Stimulated activated naive CD8-positive, alpha-beta T cell treated with anti-CD3 and anti-CD28 coated beads, Interleukin-15, amount 100 ng/mL, for 72 hours (primary cell): ENCODE data around the gene MPL.

Source experiments
- ATAC-seq: fragments of 150-1000 bp; cut with Tn5 transposase; 2 replicates; pipeline ENCODE4 v1.10.0; 2021; ENCODE audit warnings: mild to moderate bottlenecking, moderate library complexity
- DNase-seq, 2 donors: peaks; one replicate each; pipeline ENCODE4 v3.0.0; 2021 to 2022
- H3K27ac Mint-ChIP-seq, 2 donors: one replicate each; pipeline ENCODE4 v1.8.0; 2022; ENCODE audit warnings: mild to moderate bottlenecking in 2 of 2, mixed read lengths in 2 of 2, moderate library complexity in 2 of 2
- H3K27me3 Mint-ChIP-seq: one replicate; pipeline ENCODE4 v1.8.0; 2022; ENCODE audit warnings: mixed read lengths
- H3K4me1 Mint-ChIP-seq: one replicate; pipeline ENCODE4 v1.8.0; 2022; ENCODE audit warnings: mild to moderate bottlenecking, mixed read lengths
- H3K4me3 Mint-ChIP-seq, 2 donors: one replicate each; pipeline ENCODE4 v1.8.0; 2022; ENCODE audit warnings: mild to moderate bottlenecking in 2 of 2, mixed read lengths in 2 of 2, moderate library complexity in 1 of 2
- H3K9me3 Mint-ChIP-seq, 2 donors: one replicate each; pipeline ENCODE4 v1.8.0; 2022; ENCODE audit warnings: mixed read lengths in 2 of 2

Gene MPL

GRCh38 chr1:43303471-43304313 lies 33.9 kb upstream of the MPL start:
- no peak for ATAC-seq
- Mint-ChIP-seq H3K9me3 (no peaks in the 10 kb centered on the region), H3K27me3 (peaks cover 6% of the 10 kb centered on the region), H3K27ac (peak overlapping the region in 1 of 2 donors; percentile 93), H3K4me3 (no peak overlapping the region), H3K4me1 (peaks cover 6% of the 10 kb centered on the region)
- DNase-seq = no peak

GRCh38 chr1:43304314-43304681 lies 33.3 kb upstream of the MPL start:
- H3K4me3 Mint-ChIP-seq = no peak overlapping the region
- peaks cover 6% of the 10 kb centered on the region for H3K27me3 Mint-ChIP-seq
- ATAC-seq (no peak), DNase-seq (no peak)
- peak overlapping the region in 1 of 2 donors; percentile 93 for H3K27ac Mint-ChIP-seq
- no peaks in the 10 kb centered on the region for H3K9me3 Mint-ChIP-seq
- H3K4me1 Mint-ChIP-seq = peaks cover 6% of the 10 kb centered on the region

GRCh38 chr1:43304771-43305300 lies 32.8 kb upstream of the MPL start:
- Mint-ChIP-seq H3K27me3 (peaks cover 6% of the 10 kb centered on the region), H3K4me3 (no peak overlapping the region), H3K4me1 (peaks cover 6% of the 10 kb centered on the region), H3K9me3 (no peaks in the 10 kb centered on the region), H3K27ac (no peak overlapping the region)
- ATAC-seq (no peak), DNase-seq (no peak)

DNA sequence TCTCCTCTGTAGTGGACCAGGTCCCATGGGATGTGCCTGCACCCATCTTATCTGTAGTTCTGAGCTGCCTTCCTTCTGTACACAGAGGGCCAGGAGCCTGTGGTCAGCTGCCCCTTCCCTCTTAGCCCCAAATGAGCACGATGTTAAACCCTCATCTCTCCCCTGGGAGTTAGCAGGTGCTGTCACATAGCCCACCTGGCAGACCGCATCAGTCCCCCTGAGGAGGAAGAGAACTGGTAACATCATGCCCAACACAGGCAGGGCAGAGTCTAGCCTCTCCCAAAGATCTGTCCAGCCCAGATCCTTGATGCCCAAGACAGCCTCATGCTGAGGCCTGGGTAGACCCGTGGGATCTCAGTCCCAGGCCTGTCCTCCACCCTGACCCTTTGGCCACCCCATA lies 32.2 kb upstream of the MPL start:
- ATAC-seq (no peak), DNase-seq (no peak)
- H3K4me3 Mint-ChIP-seq = no peak overlapping the region
- H3K27ac Mint-ChIP-seq = no peak overlapping the region
- H3K9me3 Mint-ChIP-seq = no peaks in the 10 kb centered on the region
- peaks cover 5% of the 10 kb centered on the region for H3K4me1 Mint-ChIP-seq
- peaks cover 6% of the 10 kb centered on the region for H3K27me3 Mint-ChIP-seq

DNA sequence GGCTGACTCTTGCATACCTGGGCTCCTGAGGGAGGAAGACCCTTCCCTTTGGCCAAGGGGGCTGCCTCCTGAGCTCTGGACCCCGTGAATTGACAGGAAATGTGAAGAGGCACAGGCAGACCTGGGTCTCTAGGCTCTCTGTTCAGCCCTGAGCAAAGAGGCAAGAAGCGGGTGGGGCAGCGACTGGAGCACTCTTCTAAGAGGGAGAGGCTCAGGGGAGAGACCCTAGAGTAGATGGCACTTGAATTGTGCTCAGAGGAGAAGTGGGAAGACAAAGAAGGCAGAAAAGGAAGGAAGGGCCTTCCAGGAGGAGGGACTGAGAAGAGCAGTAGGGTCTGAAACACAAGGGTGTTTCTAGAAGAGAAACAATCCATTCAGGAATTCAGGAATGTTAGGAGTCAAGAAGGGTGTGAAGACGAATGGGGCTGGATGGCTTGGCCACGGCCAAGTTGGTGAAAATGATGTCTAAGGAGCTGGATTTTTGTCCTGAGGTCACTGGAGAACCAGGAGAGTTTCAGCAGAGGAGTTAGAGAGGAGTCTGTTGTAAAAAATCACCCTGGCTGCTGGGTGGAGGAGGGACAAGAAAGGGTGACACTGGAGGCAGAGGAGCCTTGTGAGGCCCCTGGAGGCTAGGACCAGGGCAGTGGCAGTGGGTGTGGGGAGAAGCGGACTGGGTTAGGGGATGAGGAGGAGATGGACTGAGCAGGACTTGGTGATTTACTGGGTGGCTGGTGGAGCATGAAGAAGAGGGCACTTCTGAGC lies 31.5 kb upstream of the MPL start:
- H3K4me1 Mint-ChIP-seq = no peaks in the 10 kb centered on the region
- ATAC-seq = no peak
- peaks cover 6% of the 10 kb centered on the region for H3K27me3 Mint-ChIP-seq
- H3K27ac Mint-ChIP-seq = peak overlapping the region in 1 of 2 donors; percentile 48
- no peak for DNase-seq
- H3K9me3 Mint-ChIP-seq = no peaks in the 10 kb centered on the region
- no peak overlapping the region for H3K4me3 Mint-ChIP-seq

- H3K9me3 Mint-ChIP-seq = no peaks in the 10 kb centered on the region
- H3K27me3 Mint-ChIP-seq = peaks cover 6% of the 10 kb centered on the region
- H3K27ac Mint-ChIP-seq = peak overlapping the region in 1 of 2 donors; percentile 48
- no peak overlapping the region for H3K4me3 Mint-ChIP-seq
- no peak for DNase-seq
- ATAC-seq = no peak
- H3K4me1 Mint-ChIP-seq = no peaks in the 10 kb centered on the region
Observed at GRCh38 chr1:43306688-43307457, 30.7 kb upstream of the MPL start.

DNA sequence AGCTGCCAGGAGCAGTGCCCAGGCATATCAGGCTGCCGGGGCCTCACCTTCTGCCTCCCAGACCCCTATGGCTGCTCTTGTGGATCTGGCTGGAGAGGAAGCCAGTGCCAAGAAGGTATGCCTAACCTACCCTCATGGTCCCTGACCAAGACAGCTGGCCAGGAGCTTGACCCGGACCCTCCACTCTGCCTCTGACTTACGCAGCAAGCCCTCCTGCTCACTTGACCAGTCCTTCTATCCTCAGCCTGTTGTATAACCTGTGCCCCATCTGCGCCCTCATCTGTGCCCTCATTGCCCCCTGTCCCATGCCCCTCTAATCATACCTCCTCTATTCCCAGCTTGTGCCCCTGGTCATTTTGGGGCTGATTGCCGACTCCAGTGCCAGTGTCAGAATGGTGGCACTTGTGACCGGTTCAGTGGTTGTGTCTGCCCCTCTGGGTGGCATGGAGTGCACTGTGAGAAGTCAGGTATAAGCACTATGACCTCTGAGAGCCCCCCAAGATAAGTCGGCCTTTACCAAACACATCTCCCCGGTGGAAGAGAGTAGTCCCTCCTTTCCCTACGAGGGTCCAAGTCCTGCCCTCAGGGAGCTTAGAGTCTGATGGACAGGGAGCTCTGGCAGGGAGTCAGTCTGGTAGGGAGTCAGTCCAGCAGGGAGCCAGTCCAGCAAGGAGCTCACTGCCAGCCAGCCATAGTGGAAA lies 30.0 kb upstream of the MPL start:
- H3K4me1 Mint-ChIP-seq = no peaks in the 10 kb centered on the region
- DNase-seq = no peak
- H3K27me3 Mint-ChIP-seq = peaks cover 6% of the 10 kb centered on the region
- no peak for ATAC-seq
- no peaks in the 10 kb centered on the region for H3K9me3 Mint-ChIP-seq
- peak overlapping the region in 1 of 2 donors; percentile 46 for H3K27ac Mint-ChIP-seq
- H3K4me3 Mint-ChIP-seq = no peak overlapping the region

DNA sequence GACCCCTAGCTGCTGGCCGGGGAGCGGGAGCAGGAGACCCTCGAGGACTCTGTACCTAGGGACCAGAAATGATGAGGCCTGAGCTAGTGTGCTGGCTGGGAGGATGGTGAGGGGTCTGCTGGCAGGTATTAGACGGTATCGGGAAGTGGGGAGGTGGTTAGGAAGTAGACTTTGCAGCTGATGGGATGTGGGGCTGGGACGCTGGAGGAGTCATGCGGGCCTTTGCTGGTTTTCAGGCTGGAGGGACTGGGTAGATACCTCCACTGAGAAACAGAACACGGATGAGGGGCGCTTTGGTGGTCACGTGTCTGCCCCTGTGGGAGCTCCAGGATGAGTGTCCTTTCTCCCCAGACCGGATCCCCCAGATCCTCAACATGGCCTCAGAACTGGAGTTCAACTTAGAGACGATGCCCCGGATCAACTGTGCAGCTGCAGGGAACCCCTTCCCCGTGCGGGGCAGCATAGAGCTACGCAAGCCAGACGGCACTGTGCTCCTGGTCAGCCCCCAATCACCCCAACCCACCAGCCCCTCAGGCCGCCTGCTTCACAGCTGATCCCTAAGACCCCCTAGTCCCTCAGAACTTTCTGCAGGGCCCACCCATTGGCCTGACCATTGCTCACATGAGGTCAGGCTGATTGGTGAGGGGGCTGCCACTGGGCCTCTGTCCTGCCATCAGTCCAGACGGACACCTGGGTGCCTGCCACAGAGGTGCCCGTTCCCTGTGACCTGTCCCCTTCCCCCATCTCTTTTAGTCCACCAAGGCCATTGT lies 28.8 kb upstream of the MPL start:
- H3K27ac Mint-ChIP-seq = no peak overlapping the region
- no peak for ATAC-seq
- no peak overlapping the region for H3K4me3 Mint-ChIP-seq
- H3K4me1 Mint-ChIP-seq = no peaks in the 10 kb centered on the region
- no peak for DNase-seq
- no peaks in the 10 kb centered on the region for H3K9me3 Mint-ChIP-seq
- H3K27me3 Mint-ChIP-seq = peaks cover 6% of the 10 kb centered on the region

DNA sequence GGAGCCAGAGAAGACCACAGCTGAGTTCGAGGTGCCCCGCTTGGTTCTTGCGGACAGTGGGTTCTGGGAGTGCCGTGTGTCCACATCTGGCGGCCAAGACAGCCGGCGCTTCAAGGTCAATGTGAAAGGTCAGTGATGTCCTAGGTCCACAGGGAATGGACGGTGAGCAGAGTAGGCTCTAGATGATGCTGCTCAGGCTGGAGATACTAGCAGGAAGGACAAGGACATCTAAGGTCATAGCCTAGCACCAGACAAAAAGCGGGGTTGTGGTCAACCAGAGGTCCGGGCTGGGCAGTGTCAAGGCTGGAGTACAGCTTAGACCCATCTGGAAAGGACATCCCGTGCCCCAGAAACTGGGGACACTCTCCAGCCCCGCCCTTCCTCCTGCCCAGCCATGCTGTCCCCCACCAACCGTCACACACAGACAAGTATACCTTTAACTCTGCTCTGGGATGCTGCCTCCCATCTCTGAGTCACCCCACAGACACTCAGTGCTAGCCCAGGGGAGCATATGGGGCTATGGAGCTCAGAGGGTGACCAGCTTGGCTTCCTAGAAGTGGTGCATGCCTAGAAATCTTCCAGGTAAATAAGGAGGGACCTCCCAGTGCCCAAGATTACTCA lies 28.1 kb upstream of the MPL start:
- H3K4me3 Mint-ChIP-seq = no peak overlapping the region
- H3K27ac Mint-ChIP-seq = no peak overlapping the region
- DNase-seq (no peak), ATAC-seq (no peak)
- H3K27me3 Mint-ChIP-seq = peaks cover 6% of the 10 kb centered on the region
- H3K9me3 Mint-ChIP-seq = no peaks in the 10 kb centered on the region
- H3K4me1 Mint-ChIP-seq = no peaks in the 10 kb centered on the region

GRCh38 chr1:43311521-43311920 lies 26.1 kb upstream of the MPL start:
- Mint-ChIP-seq H3K4me1 (no peaks in the 10 kb centered on the region), H3K27me3 (peaks cover 6% of the 10 kb centered on the region), H3K4me3 (no peak overlapping the region), H3K9me3 (no peaks in the 10 kb centered on the region), H3K27ac (no peak overlapping the region)
- ATAC-seq (no peak), DNase-seq (no peak)

DNA sequence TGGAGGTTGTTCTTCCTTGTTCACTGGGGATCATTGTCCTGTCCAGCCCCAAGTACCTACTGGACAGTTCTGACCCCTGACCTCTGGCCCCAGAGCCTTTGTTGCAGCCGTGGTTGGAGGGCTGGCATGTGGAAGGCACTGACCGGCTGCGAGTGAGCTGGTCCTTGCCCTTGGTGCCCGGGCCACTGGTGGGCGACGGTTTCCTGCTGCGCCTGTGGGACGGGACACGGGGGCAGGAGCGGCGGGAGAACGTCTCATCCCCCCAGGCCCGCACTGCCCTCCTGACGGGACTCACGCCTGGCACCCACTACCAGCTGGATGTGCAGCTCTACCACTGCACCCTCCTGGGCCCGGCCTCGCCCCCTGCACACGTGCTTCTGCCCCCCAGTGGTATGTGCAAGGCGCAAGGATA lies 25.4 kb upstream of the MPL start:
- Mint-ChIP-seq H3K4me1 (no peaks in the 10 kb centered on the region), H3K27ac (peak overlapping the region in 1 of 2 donors; percentile 13), H3K27me3 (peaks cover 6% of the 10 kb centered on the region), H3K9me3 (no peaks in the 10 kb centered on the region), H3K4me3 (no peak overlapping the region)
- peak; percentile 35 for ATAC-seq
- no peak for DNase-seq

DNA sequence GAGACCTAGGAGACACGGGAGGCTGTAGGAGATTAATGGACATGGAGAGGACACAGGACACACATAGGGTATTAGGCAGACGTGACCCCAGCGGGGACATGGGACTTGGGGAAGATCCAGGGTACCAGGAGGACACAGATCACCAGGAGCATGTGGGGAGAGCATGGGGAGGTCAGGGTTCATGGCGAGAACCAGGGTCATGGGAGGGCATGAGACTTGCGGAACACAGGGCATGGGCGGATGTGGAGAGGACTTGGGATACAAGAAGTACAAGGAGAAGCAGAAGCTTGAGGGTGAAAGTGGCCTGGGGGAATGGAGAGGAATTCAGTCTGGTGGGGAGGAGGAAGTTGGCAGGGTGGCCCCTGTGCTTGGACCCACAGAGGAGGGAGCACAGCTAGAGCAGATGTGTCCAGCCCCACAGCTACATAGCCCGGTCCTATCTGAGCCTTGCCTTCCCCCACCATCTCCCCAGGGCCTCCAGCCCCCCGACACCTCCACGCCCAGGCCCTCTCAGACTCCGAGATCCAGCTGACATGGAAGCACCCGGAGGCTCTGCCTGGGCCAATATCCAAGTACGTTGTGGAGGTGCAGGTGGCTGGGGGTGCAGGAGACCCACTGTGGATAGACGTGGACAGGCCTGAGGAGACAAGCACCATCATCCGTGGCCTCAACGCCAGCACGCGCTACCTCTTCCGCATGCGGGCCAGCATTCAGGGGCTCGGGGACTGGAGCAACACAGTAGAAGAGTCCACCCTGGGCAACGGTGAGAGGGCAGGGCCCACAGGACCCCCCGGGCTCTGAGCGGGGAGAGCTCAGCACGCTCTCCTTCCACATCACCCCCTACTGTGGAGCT lies 24.7 kb upstream of the MPL start:
- Mint-ChIP-seq H3K9me3 (no peaks in the 10 kb centered on the region), H3K27ac (peak overlapping the region in 1 of 2 donors; percentile 13), H3K4me1 (peaks cover 5% of the 10 kb centered on the region), H3K27me3 (peaks cover 3% of the 10 kb centered on the region), H3K4me3 (no peak overlapping the region)
- DNase-seq (no peak), ATAC-seq (peak; percentile 18)

DNA sequence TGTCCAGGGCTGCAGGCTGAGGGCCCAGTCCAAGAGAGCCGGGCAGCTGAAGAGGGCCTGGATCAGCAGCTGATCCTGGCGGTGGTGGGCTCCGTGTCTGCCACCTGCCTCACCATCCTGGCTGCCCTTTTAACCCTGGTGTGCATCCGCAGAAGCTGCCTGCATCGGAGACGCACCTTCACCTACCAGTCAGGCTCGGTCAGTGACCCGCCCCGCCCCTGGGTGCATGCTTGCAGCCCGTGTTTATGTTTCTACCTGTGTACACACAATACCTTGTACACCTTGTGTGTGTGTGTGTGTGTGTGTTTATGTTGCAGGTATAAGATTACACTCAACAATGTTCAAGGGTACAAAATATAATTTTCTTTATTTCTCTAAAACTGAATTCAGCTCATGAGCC lies 23.8 kb upstream of the MPL start:
- no peak for ATAC-seq
- no peaks in the 10 kb centered on the region for H3K27me3 Mint-ChIP-seq
- H3K27ac Mint-ChIP-seq = no peak overlapping the region
- H3K4me1 Mint-ChIP-seq = peaks cover 9% of the 10 kb centered on the region
- H3K9me3 Mint-ChIP-seq = no peaks in the 10 kb centered on the region
- no peak for DNase-seq
- no peak overlapping the region for H3K4me3 Mint-ChIP-seq
